ENCODE data around the gene SNRPA. TPM values are rescaled to one million over a fixed set of nuclear protein-coding genes. Genes with fewer than 3 reads are reported as not detected.
"Not testable (repeated sequence)": the region's sequence is repeated elsewhere in the genome, so short reads cannot be mapped to it uniquely, and the experiment has no call there.

The SNRPA gene
- total RNA-seq, 1 experiment from 2014 or later, result 225 TPM

GRCh38 chr19:40810649-40811408 lies 59.8 kb downstream of the SNRPA start:
- not testable (repeated sequence) for H3K27ac ChIP-seq (ENCODE audit: insufficient read length, low read depth, low read length); H3K4ac ChIP-seq (ENCODE audit: low read depth, low read length); H2BK12ac ChIP-seq (ENCODE audit: insufficient read length, low read depth, low read length); H3K18ac ChIP-seq (ENCODE audit: insufficient read length, low read depth, low read length); H4K91ac ChIP-seq (ENCODE audit: insufficient read length, low read depth, low read length); H3K79me2 ChIP-seq (ENCODE audit: insufficient read depth, low read length); H4K5ac ChIP-seq (ENCODE audit: insufficient read length, low read depth, low read length); H2AK5ac ChIP-seq (ENCODE audit: insufficient read length, low read length); H3K9me3 ChIP-seq (ENCODE audit: control insufficient read depth, low read depth, low read length); H4K20me1 ChIP-seq (ENCODE audit: control insufficient read depth, insufficient read depth, insufficient read length); H3T11ph ChIP-seq (ENCODE audit: low read length); H3K9ac ChIP-seq (ENCODE audit: extremely low read depth, insufficient read length, low read length); H3K9me3 Mint-ChIP-seq; H3K27me3 ChIP-seq (ENCODE audit: insufficient read depth, low read length); H4K8ac ChIP-seq (replicated peaks; ENCODE audit: insufficient read length, low read depth, low read length); H3K23ac ChIP-seq (ENCODE audit: insufficient read length, low read depth, low read length); H2BK15ac ChIP-seq (ENCODE audit: low read depth, low read length); H2AFZ ChIP-seq (ENCODE audit: low read length); H2BK120ac ChIP-seq (ENCODE audit: low read depth, low read length, poor library complexity, severe bottlenecking); H2BK20ac ChIP-seq (ENCODE audit: low read depth, low read length, poor library complexity, severe bottlenecking); H3K4me1 ChIP-seq (ENCODE audit: insufficient read depth, low read length); H2BK5ac ChIP-seq (ENCODE audit: insufficient read length, low read length); H3K79me1 ChIP-seq (ENCODE audit: insufficient read depth, low read depth, low read length, poor library complexity, severe bottlenecking); H3K56ac ChIP-seq (ENCODE audit: insufficient read length, low read depth, low read length)
- Histone ChIP-seq H3K14ac (ENCODE audit: insufficient read depth, low read length) (0 out of 2 replicates have a peak overlapping the region, but pooled peaks have one; percentile 54), H3K23me2 (ENCODE audit: insufficient read length, low read depth, low read length, poor library complexity, severe bottlenecking) (peaks cover 12% of the 10 kb centered on the region), H3K4me2 (ENCODE audit: insufficient read depth, insufficient read length, low read length) (peak overlapping the region; percentile 60)
- peak; percentile 89 for DNase-seq
- H3K36me3 Mint-ChIP-seq (ENCODE audit: insufficient read depth in 1 of 3, low read depth in 3 of 3), result peaks cover 11 to 29% (median 17%) of the 10 kb centered on the region in 3 experiments; a peak in 6 of 7 replicates
- no CpG with 5 or more reads among the region's 65 CpGs for WGBS (ENCODE audit: extremely low coverage, insufficient read length, low lambda C conversion rate)
- TF ChIP-seq, protein P1, sequence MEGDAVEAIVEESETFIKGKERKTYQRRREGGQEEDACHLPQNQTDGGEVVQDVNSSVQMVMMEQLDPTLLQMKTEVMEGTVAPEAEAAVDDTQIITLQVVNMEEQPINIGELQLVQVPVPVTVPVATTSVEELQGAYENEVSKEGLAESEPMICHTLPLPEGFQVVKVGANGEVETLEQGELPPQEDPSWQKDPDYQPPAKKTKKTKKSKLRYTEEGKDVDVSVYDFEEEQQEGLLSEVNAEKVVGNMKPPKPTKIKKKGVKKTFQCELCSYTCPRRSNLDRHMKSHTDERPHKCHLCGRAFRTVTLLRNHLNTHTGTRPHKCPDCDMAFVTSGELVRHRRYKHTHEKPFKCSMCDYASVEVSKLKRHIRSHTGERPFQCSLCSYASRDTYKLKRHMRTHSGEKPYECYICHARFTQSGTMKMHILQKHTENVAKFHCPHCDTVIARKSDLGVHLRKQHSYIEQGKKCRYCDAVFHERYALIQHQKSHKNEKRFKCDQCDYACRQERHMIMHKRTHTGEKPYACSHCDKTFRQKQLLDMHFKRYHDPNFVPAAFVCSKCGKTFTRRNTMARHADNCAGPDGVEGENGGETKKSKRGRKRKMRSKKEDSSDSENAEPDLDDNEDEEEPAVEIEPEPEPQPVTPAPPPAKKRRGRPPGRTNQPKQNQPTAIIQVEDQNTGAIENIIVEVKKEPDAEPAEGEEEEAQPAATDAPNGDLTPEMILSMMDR (conservative IDR thresholded peaks at IDR 0.05), result 0 out of 3 replicates have a peak, but pooled peaks have one; percentile 11
- H3K27me3 Mint-ChIP-seq (ENCODE audit: low read depth), result peaks cover 39% of the 10 kb centered on the region
- H3K4me3 Mint-ChIP-seq, result peak overlapping the region; percentile 81 to 91
- H3K4me1 Mint-ChIP-seq, result peaks cover 43 to 50% of the 10 kb centered on the region in 2 experiments
- peak overlapping the region; percentile 98 to 99 (median 99); a peak in 6 of 7 replicates for H3K27ac Mint-ChIP-seq
